Endodermal cell (in vitro differentiated cells): ENCODE measurements around the gene CCDC15. TPM values are rescaled to one million over a fixed set of nuclear protein-coding genes. Genes with fewer than 3 reads are reported as not detected.

Experiments
- DNase-seq: peaks from one replicate; pipeline ENCODE4 v3.0.0-alpha.2; 2017
- H3K27ac ChIP-seq: 2 replicates; pipeline ENCODE4 v1.5.1; 2013; ENCODE audit warnings: mild to moderate bottlenecking, low read depth, low read length, moderate library complexity
- H3K27me3 ChIP-seq: 2 replicates; pipeline ENCODE4 v1.6.1; 2013; ENCODE audit warnings: mild to moderate bottlenecking, low read length, moderate library complexity; ENCODE audit not compliant: insufficient read depth, control insufficient read depth, poor library complexity, severe bottlenecking
- H3K36me3 ChIP-seq: 2 replicates; pipeline ENCODE4 v1.7.0; 2013; ENCODE audit warnings: mild to moderate bottlenecking, low read length, moderate library complexity; ENCODE audit not compliant: control insufficient read depth, insufficient read depth
- H3K4me1 ChIP-seq: one replicate; pipeline ENCODE4 v1.7.0; 2013; ENCODE audit warnings: low read length; ENCODE audit not compliant: control insufficient read depth, insufficient read depth
- H3K4me3 ChIP-seq: 2 replicates; pipeline ENCODE4 v1.5.1; 2013; ENCODE audit warnings: mild to moderate bottlenecking, low read length, moderate library complexity
- H3K9ac ChIP-seq: 2 replicates; pipeline ENCODE4 v1.6.1; 2013; ENCODE audit warnings: mild to moderate bottlenecking, low read length, moderate library complexity; ENCODE audit not compliant: poor library complexity, severe bottlenecking; ENCODE audit errors: extremely low read depth
- H3K9me3 ChIP-seq: 2 replicates; pipeline ENCODE4 v1.6.1; 2013; ENCODE audit warnings: mild to moderate bottlenecking, low read length, moderate library complexity; ENCODE audit not compliant: control insufficient read depth
- H3K27ac Mint-ChIP-seq: 2 replicates; pipeline ENCODE4 v1.8.0; 2020; ENCODE audit warnings: mixed read lengths
- H3K27me3 Mint-ChIP-seq: 2 replicates; pipeline ENCODE4 v1.8.0; 2021; ENCODE audit warnings: mild to moderate bottlenecking, mixed read lengths; ENCODE audit not compliant: insufficient read depth
- H3K36me3 Mint-ChIP-seq: 2 replicates; pipeline ENCODE4 v1.8.0; 2020; ENCODE audit warnings: low read depth, mixed read lengths
- H3K4me1 Mint-ChIP-seq: 2 replicates; pipeline ENCODE4 v1.8.0; 2020; ENCODE audit warnings: mixed read lengths
- H3K4me3 Mint-ChIP-seq: 2 replicates; pipeline ENCODE4 v1.8.0; 2020; ENCODE audit warnings: mild to moderate bottlenecking, moderate library complexity, mixed read lengths
- H3K9me3 Mint-ChIP-seq: 2 replicates; pipeline ENCODE4 v1.8.0; 2020; ENCODE audit warnings: mild to moderate bottlenecking, mixed read lengths
- WGBS, 2 experiments: methylation state at CpG; one replicate each; pipeline versions ENCODE4 v1.1.5 to v1.1.7; 2013; ENCODE audit warnings: missing lambda C conversion rate in 2 of 2, mixed read lengths in 1 of 2; ENCODE audit not compliant: insufficient coverage in 1 of 2, insufficient read length in 1 of 2; 5-methylcytosine and 5-hydroxymethylcytosine counted together
- total RNA-seq, 2 donors: library from RNA; stranded (reverse); fragmentation: NEBNext Ultra II Directional in 1 of 2; extraction: Animal tissue kit (Norgen Biotek cat#: 25700) in 1 of 2; gene quantifications; 2 replicates in 1 of 2; 3 replicates in 1 of 2; pipeline ENCODE4 v1.2.1, GENCODE V29; 2021
- TF ChIP-seq, protein P1 (sequence below): fragments of 200-600 bp; sonication (generic); conservative IDR thresholded peaks from 2 replicates; pipeline ENCODE4 v1.5.0; 2021; ENCODE audit warnings: antibody characterized with exemption, mild to moderate bottlenecking

Gene CCDC15
- total RNA-seq, 2 donors from 2014 or later, result 3.3 TPM

DNA sequence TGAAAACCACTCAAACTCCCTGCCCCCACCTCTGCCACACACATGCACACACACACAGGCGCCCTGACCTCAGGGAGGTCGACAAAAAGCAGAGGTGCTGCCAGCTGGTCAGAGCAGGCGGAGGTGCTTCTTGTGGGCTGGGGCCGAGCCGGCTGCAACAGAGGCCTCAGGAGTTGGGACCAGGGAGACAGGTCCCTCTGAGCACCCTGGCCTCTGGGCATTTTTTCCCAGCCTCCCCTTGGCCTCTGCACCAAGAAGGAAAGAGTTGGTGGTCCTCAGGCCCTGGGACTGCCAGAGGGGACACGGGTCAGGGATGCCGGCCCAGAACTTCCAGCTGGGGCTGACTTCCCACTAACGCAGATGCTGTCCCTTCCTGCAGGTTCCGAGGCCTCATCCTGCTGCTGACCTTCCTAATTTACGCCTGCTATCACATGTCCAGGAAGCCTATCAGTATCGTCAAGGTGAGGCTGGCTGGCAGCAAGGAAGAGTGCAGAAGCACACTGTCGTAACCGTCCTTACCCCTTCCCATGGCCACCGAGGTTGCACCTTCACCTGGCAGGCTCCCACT, 122.5 kb downstream of the CCDC15 start:
- Mint-ChIP-seq H3K9me3 (no peaks in the 10 kb centered on the region), H3K36me3 (no peaks in the 10 kb centered on the region), H3K27me3 (peaks cover 13% of the 10 kb centered on the region), H3K4me3 (no peak overlapping the region), H3K27ac (no peak overlapping the region), H3K4me1 (peaks cover 21% of the 10 kb centered on the region)
- TF ChIP-seq, protein P1, sequence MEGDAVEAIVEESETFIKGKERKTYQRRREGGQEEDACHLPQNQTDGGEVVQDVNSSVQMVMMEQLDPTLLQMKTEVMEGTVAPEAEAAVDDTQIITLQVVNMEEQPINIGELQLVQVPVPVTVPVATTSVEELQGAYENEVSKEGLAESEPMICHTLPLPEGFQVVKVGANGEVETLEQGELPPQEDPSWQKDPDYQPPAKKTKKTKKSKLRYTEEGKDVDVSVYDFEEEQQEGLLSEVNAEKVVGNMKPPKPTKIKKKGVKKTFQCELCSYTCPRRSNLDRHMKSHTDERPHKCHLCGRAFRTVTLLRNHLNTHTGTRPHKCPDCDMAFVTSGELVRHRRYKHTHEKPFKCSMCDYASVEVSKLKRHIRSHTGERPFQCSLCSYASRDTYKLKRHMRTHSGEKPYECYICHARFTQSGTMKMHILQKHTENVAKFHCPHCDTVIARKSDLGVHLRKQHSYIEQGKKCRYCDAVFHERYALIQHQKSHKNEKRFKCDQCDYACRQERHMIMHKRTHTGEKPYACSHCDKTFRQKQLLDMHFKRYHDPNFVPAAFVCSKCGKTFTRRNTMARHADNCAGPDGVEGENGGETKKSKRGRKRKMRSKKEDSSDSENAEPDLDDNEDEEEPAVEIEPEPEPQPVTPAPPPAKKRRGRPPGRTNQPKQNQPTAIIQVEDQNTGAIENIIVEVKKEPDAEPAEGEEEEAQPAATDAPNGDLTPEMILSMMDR, result no peak
- Histone ChIP-seq H3K27me3 (no peaks in the 10 kb centered on the region), H3K27ac (no peak overlapping the region), H3K9me3 (no peaks in the 10 kb centered on the region), H3K4me3 (no peak overlapping the region), H3K9ac (no peak overlapping the region), H3K36me3 (no peaks in the 10 kb centered on the region), H3K4me1 (peaks cover 5% of the 10 kb centered on the region)
- WGBS, 2 experiments, result 85 to 91% methylated on average over 10 to 14 of the region's 14 CpGs
- DNase-seq, result no peak

DNA sequence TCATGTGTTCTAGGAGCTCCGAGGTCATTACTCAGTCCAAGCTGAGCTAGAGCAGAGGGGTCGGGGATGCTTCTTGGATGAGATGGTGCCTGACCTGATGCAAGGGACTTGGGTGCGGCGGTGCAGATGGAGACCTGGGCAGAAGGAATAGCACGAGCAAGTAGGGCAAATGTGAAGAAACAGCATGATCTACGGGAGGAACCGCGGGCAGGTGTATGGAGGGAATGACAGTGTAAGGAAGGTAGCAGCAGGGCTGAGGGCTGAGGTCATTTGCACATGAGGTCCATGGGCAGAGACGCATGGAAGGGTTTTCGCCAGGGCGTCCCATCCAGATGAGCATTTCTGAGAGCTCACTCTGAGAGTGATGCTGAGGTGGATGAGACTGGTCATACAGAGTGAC, 124.0 kb downstream of the CCDC15 start:
- no peaks in the 10 kb centered on the region for H3K36me3 Mint-ChIP-seq
- WGBS, 2 experiments, result 91 to 92% methylated on average over 8 to 11 of the region's 11 CpGs
- TF ChIP-seq, protein P1, result no peak
- peaks cover 11% of the 10 kb centered on the region for H3K27me3 Mint-ChIP-seq
- DNase-seq, result no peak
- H3K9ac ChIP-seq, result no peak overlapping the region
- peaks cover 10% of the 10 kb centered on the region for H3K4me1 Mint-ChIP-seq
- H3K36me3 ChIP-seq, result no peaks in the 10 kb centered on the region
- no peak overlapping the region for H3K27ac ChIP-seq
- H3K4me1 ChIP-seq, result no peaks in the 10 kb centered on the region
- H3K4me3 ChIP-seq, result no peak overlapping the region
- no peak overlapping the region for H3K27ac Mint-ChIP-seq
- no peaks in the 10 kb centered on the region for H3K9me3 Mint-ChIP-seq
- no peaks in the 10 kb centered on the region for H3K27me3 ChIP-seq
- H3K4me3 Mint-ChIP-seq, result no peak overlapping the region
- H3K9me3 ChIP-seq, result no peaks in the 10 kb centered on the region

DNA sequence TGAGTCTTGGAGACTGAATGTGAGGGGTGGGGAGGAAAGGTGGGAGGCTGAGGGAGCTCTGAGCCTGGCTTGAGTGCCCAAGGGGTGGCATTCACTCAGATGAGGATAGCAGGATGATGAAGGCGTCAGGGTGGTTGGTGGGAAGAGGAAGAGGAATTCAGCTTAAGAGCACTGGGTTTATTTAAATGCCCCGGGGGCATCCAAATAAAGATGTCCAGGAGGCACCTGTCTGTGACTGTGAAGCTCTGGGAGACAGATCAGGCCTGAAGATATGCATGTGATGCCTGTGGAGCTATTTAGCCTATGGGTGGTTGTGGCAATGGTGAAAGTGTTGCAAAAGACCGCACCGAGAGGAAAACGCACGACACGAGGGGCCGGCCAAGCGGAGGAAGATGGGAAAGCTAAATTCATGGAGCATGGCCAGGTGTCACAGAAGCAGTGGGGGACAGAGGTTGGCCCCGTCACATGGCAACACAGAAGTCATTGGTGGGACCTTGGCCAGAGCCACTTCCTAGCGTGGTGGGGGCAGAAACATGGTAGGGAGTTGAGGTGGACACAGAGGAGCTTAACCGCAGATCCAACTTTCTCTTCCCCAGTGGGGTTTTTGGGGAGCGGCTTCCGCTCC, 124.6 kb downstream of the CCDC15 start:
- WGBS, 2 experiments, result 93 to 94% methylated on average over 11 to 14 of the region's 14 CpGs
- H3K27me3 Mint-ChIP-seq, result peaks cover 11% of the 10 kb centered on the region
- H3K4me3 ChIP-seq, result no peak overlapping the region
- H3K9me3 Mint-ChIP-seq, result no peaks in the 10 kb centered on the region
- no peak overlapping the region for H3K27ac ChIP-seq
- TF ChIP-seq, protein P1, result no peak
- H3K36me3 ChIP-seq, result no peaks in the 10 kb centered on the region
- no peaks in the 10 kb centered on the region for H3K27me3 ChIP-seq
- H3K4me1 ChIP-seq, result no peaks in the 10 kb centered on the region
- no peaks in the 10 kb centered on the region for H3K9me3 ChIP-seq
- DNase-seq, result no peak
- H3K9ac ChIP-seq, result no peak overlapping the region
- peaks cover 10% of the 10 kb centered on the region for H3K4me1 Mint-ChIP-seq
- H3K36me3 Mint-ChIP-seq, result no peaks in the 10 kb centered on the region
- no peak overlapping the region for H3K4me3 Mint-ChIP-seq
- H3K27ac Mint-ChIP-seq, result no peak overlapping the region
